Hindlimb muscle (tissue), 1 donor: ENCODE measurements around the gene SNCAIP. TPM values are rescaled to one million over a fixed set of nuclear protein-coding genes. Genes with fewer than 3 reads are reported as not detected.

Experiments
- DNase-seq: peaks from one replicate; pipeline ENCODE4 v3.0.0-alpha.2; 2013
- polyA plus RNA-seq: library from polyadenylated mRNA; unstranded; fragments of 120-200 nt; gene quantifications from one replicate; pipeline ENCODE4 v1.2.1, GENCODE V29; 2013; ENCODE audit not compliant: insufficient read length

The SNCAIP gene
- polyA plus RNA-seq: 5.7 TPM

DNA sequence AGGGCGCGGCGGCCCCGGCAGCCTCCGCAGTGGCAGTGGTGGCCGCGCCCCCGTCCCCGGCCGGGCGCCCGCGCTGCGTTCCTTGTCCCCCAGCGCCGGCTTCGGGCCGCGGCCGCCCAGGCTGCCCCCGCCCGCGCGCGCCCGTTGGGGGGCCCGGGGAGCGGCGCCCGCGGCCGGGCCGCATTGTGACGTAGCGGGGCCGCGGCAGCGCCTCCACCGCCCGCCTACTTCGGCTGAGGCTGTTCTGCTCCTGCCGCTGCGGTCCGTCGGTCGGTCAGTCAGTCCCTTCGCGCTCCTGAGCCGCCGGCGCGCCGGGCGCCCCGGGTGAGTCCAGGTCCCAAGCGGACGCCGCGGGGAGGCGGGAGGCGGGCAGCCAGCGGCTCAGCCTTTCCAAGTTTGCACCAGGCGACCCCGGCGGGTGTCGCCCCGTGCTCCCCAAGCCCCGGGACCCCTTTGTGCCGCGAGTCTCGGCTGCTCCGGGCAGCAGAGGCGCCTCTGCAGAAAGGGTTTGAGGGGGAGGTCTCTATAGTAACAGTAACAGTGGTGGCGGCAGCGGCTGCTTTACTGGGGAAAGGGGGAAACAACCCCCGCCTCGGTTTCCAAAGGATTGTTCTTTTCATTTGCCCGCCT is at the start of gene SNCAIP:
SNCAIP (plus strand) TSS at position 277 of the 630 bp plus-strand sequence. CDS start 78,898 bp downstream, outside the sequence.
- DNase-seq: peak; percentile 59

DNA sequence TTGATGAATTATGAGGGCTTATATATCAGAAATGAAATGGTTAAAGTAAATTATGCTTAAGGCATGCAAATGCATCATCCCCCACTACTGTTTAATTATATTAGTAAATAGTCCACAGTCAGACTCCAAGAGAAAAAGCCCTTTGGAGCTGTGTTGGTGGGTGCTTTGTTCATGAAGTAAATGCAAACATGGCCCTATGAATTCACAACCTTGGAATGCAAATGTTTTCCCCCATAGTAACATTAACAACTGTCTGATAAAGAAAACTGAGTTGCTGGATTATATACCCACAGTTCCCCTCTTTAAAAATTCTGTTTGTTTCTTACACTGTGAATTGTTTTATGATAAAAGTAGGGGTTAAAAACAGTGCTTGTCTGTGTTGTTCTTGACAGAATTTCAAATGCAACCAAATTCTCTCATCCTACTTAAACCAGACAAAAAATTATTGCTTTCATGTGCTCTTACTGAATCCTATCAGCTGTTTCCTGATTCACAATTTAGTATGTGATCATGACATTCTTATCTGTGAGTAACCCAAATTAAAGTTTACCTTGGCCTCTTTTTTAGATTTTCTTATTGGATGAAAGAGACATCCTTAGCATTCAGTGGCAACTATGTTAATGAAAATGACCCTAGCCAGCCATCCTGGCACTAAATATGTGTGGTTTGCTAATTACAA is 48.5 kb upstream of the SNCAIP start:
- no peak for DNase-seq

DNA sequence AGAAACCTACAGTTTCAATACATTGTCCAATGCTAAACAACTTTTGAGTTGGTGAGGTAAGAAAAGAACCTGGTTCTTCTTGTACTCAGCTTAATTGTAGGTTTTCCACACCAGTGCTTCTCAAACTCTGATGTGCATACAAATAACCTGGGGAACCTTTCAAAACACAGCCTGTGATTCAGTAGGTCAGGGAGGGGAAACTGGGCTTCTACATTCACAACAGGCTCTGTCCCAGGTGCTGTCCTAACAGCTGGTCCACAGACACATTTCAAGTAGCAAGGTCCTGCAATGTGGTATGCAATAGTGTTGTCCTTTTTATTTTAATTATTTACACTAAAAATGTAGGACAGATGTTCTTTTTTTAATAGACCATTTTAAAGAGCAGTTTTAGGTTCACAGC is 47.4 kb upstream of the SNCAIP start:
- DNase-seq: no peak

DNA sequence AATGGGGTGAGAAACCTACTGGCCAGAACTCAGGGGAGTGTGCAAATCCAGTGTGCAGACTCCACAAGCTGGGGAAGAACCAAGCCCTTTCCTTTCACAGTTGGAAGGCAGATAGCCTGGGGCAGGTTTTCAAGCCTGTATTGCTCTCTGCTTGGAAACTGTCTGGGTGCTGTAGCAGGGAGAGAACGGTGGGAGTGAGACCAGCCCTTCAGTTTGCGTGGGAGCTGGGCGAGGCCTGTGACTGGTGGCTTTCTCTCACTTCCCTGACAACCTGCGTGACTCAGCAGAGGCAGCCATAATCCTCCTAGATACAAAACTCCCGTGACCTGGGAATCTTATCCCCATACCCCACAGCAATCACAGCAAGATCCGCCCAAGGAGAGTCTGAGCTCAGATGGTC is 44.9 kb upstream of the SNCAIP start:
- no peak for DNase-seq

DNA sequence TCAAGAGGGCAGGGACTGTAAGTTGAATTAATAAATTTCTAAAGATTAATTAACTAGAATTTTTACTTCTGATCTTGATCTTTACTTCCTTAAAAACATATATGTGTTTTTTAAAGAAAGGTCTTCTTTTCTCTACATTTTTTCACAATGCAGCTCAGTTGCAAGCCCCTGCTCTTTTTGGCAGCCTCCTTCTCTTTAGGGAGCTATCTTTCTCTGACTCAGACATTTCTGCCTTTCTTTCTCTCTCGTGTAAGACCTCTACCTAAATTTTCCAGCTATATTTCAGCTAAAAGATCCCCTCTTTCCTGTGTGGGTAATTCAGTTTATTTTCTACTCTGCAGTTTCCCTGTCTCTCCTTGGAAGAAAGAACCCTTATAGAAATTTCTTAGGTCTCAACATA is 38.3 kb upstream of the SNCAIP start:
- DNase-seq: no peak

DNA sequence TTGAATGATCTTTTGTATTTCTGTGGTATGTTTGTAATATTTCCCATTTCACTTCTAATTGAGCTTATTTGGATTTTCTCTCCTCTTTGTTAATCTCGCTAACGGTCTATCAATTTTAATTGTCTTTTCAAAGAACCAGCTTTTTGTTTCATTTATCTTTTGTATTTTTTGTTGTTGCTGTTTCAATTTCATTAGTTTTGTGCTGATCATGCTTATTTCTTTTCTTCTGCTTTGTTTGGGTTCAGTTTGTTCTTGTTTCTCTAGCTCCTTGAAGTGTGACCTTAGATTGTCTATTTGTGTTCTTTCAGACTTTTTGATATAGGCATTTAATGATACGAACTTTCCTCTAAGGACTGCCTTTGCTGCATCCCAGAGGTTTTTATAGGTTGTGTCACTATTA is 28.4 kb upstream of the SNCAIP start:
- DNase-seq: no peak

DNA sequence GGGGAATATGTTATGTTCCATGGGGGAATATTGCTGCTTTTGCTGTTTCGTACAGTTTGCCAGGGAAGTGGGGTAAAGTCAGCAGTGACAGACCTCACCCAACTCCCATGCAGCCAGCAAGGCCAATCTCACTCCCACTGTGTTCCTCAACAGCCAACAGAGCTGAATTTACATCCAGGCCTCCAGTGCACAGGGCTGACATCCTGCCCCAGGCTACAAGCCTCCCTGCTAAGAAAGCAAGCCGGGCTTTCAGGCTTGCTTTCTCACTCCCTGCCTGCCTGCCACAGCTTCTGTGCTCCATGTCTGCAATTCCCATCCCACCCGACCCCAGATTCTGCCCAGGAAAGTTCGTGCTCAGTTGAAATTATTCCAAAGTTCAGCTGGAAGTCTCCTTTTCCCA is 25.5 kb upstream of the SNCAIP start:
- DNase-seq: no peak

DNA sequence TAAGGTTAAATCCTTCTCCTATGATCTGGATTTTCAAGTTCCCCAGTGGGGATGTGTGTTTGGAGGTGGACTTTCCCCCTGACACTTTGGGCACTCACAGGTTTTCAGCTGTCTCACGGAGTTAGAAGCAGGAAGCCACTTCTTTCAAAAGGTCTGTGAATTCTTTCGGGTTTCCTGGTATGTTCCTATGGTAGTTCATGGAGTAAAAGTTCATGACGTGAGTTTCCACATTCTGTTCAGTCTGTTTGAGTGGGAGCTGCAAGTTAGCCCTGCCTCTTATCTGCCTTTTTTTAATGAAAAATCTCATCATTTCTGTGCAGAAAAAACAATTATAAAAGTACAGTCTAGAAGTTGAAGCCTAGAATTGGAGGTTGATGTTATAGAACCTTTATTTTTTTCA is 24.9 kb upstream of the SNCAIP start:
- no peak for DNase-seq

DNA sequence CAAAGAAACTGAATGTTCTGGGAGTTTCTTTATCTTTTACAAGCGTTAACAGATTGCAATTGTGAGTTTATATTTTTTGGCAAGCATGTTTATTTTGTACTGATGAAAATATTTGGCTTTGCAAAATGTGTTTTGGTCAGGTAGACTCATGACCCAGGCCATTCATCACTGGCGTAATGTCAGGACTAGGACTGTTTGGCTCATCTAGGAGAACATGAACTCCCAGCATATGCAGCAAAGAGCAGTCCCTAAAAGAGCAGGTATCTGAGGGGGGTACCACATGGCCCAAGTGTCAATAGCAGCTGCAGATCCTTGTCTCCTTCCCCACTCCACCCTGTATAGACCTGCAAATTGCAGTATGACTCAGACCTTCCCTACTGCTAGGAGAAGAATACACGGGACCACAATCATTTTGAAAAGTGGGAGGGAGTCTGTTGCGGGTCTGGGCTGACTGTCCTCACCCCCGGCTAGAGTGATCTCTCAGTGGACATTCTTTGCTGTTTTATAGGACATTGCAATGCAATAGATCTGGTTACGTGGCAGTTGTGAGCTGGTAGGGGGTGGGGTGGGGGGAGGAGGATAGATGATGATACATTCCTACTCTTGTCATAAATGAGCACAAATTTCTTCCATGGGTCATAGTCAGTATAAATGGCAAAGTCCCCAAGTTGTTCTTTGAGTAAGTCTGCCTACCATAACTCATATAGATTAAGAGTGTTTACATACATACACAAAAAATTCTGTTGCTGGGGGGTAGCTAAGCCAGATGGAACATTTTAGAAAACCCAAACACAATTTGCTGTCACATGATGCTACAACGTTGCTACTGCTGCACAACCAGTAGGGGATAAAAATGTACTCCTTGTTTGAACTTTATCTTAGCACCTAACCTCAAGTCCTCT is 20.8 kb upstream of the SNCAIP start:
- no peak for DNase-seq

DNA sequence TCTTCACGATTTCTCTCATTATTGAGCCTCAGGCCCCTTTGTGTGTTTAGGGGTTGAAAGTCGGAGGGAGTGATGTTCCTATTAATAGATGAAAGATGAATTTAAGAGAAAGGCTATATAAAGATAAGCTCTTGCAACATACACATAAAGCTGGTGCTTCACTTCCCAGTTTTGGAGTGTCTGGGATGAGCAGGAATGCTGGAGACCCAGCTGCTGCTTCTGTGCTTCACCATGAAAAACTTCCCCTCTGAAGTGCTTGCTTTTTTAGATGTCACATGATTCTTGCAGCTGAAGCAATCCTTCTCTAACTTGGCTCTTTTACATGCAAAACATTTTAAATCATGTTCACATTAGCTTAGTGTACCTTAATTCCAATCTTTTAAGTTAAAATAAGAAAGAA is 19.7 kb upstream of the SNCAIP start:
- DNase-seq: no peak

DNA sequence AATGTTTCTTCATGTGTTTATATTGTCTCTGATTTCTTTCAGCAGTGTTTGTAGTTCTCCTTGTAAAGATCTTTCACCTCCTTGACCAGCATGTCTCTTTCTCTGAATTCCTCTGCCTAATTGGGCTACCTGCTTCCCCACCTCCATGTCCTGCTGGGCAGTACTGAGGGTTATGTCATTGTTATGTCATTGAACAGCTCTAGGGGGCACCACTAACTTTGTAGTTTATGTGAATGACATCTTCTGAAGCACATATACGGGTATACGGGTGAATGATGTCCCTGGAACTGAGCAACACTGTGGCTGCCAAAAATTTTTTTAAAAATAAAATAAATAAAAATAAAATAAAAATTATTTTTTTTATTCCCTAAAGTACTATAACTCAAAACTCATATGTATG is 16.9 kb upstream of the SNCAIP start:
- DNase-seq: no peak

DNA sequence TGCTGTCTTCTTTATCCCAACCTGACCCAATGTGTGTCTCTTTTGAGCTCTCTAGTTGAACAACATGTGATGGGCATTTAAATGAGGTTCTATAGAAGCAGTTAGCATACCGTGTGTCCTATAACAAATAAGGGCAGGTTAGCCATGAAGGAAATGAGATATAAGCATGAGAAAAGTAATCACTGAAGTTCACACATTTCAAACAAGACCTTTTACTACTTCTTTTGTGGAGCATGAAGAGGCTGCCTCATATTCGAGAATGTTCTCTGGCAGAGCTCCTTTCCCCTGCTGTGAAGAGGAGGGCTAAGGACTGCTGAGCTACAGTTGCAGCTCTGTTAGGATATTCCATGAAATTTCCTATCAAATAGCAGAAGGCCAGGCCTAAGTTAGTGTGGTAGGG is 15.2 kb upstream of the SNCAIP start:
- DNase-seq: no peak

DNA sequence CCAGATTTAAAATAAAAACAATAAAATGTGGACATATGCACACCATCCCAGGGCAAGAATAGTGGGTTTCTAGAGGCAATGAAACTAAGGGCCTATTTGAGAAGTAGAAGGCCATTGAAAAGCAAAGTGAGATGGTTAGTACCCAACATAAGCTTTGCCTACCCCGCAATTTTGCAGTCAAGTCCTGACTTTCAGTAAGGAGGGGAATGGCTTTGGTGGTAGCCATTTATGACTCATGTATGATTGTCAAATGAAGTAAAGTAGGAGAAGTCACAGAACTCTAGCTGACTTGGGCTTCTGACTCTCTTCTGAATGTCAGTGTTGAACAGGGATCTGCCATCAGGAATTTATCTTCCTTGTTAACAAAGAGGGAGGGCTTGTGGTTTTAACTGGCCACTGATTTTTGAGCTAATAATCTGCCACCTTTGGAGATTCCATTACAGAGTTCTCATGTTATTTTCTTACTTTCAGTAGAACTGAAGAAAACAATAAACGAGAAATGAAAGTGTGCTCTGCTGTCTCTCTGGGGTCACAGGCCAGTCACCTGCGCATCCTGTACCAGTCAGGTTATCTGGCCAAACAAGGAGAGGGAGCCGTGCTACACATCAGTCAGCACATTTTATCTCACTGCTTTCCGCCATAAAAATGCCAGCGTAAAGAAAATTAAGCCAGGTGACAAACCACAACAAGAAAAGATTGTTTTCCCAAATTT is 14.3 kb upstream of the SNCAIP start:
- DNase-seq: no peak

DNA sequence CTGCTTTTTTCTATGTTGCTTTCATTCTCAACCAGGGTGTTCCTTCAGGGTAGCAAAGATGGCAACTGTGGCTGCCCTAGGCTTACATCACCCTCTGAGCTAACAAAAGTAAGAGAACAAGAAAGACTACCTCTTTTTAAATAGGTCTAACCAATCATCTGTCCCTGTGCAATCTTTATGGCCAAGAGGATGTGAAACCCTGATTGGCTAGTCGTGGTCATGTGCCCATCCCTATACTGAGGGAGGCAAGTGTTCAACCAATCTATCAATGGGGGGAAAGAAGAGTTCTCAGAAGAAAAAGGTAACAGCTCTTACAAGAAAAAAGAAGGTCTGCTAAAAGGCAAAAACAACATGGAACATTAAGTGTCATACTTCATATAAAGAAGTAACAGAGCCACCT is 11.7 kb upstream of the SNCAIP start:
- DNase-seq: no peak

DNA sequence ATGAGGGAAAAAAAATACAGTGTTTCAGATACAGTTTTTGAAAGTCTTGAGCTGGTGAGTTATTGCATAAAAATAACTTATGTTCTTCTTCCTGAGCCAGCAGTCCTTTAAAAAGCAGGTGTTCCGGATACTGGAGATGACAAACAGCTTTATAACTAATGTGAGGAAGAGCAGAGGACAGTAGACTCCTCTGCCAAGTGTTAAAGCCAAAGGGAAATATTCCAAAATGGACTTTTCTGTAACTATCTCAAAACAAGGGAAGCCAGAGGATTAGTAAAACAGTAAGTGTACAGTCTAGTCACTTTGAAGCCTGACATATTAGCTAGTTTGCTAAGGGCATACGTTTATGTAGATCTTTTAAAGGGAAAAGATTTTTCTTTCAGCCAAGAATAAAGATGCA is 11.0 kb upstream of the SNCAIP start:
- peak; percentile 73 for DNase-seq

DNA sequence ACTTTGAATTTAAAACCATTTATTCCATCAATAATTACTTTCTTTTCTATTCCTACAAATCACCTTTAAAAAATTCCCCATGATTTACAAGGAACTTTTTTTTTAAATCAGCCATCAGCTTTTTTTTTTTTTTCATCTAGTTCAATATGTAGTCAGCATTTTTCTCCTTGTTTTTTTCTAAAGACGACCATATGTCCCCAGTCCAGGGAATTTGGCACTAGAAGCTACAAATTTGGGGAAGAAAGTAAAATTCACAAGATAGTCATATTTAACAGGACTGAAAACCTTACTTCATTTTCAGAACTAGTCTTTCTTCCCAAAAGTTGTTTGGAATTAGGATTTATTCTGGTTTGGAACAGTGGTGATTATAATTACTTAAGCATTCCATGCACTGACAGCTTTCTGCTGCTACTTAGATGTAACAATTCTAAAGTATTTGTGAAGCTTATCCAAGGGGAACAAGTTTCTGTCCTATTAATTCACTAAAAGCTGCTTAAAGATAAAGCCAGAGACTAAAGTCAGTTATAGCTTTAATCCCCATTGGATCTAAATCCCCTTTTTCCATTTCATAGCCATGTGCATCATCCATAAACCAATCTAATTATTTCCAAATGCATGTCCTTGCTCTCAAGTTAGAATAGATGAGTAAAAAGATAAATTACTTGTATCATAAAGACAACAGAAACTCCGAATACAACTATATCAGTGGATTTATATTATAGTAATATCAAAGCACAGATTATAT is 7.4 kb upstream of the SNCAIP start:
- no peak for DNase-seq

DNA sequence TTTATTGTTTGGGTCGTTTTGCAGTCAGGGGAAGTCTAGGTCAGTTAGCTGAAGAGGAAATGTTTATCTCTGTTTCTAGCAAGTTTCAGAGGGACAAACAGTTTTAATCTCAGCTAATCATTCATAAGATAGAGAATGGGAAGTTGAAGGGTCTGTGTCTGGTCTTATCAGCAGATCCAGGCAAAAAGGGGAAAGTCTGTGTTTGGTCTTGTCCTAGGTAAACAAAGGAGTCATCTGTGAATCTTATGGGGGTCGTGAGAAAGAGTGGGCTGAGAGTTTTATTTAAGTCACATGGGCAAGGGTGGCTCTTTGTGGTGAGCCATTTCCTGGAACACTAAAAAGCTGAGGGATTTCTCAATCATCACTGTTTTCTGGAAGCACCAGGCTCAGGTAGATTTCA is 5.6 kb upstream of the SNCAIP start:
- no peak for DNase-seq

DNA sequence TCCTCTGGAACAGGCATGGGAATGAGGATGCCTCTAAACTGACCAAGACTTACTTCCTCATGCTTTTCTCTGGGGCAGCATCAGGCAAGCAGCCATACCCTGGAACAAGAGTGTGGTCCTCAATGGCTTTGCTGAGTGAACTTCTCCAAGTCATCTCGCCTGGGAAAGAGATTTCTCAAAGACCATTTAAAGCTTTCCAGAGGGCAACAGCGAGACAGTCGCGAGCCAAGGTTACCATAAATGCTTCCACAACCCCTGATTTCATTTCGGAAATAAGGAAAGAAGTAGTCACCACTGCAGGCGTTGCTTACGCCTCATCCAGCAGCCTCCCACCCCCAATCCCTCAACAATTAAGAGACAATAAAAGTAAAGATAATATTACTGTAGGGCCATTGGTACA is 1.1 kb upstream of the SNCAIP start:
- DNase-seq: peak; percentile 72

DNA sequence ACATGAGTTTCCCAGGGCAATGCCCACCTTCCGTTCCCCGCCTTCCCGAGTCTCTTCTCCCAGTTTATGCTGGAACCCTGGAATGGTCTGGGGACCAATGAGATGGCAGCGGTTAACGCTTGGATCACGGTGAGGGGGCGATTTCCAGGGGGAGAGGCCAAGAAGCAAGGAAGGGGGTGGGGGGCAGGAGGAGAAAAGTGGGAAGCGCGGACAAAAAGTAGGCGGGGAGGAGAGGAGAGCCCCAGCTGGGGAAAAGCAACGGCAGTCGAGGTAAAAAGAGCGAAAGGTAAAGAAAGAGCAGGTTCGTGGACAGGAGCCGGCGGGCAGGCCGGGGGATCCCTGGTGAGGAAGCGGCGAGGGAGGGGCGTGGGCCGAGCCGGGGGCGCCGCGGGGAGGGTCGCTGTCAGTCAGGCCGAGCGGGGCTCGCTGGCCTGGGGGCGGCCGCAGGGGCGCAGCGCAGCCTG is 508 bp upstream of the SNCAIP start:
- no peak for DNase-seq

DNA sequence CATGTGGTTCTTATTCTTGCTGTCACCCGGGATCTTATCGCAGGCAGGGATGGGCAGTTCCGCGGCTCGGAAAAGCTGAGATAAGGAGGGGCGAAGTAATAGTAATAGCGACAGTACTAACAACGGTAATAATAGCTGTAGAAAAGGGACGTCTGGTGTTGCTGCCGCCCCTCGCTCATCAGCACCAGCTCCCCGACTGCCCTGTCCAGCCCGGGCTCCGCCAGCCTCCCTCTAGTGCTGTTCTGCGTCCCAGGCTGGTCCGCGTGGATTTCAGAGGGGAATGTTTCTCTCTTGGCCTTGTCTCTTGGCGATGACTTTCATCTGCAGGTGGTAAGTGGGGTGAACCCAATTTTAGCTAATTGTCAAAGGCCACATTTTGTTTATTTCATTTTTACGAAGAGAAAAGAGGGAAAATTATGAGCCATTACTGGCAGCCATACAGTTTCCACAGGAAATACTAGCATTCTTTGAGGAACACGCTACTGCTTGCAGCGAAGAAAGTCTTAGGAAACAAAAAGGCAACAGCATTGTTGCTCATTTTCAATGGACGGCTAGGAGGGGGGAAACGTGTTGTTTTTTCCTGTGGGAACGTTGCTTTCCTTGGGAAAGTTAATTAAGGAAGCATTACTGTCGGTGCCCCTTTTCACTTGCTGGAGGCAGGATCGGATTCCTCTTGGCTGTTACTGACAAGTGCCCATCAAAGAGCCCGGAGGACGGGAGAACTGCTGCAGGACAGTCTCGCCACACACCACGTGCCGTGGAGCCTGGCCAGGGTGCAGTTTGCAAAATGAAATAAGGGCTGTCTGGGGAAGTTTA is 762 bp downstream of the SNCAIP start:
- peak; percentile 58 for DNase-seq

DNA sequence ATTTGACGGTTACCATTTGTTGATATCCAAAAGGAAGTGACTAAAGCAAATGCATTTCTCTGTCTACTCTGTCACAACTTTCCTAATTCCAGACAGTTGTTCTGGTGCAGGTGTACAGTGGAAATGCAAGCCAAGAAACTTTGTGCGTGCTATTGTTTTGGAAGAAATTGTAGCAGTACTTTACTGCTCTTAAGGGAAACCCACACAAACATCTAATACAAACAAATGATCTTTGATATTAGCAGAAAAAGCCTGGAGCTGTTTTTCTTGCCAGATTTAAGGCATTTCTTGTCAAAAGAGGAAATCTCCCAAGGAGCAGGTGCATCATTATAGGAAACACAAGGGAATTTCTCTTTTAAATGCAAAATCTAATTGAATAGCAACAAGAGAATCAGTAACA is 2.0 kb downstream of the SNCAIP start:
- DNase-seq: no peak
